ENCODE data around the gene MSH3.

DNA sequence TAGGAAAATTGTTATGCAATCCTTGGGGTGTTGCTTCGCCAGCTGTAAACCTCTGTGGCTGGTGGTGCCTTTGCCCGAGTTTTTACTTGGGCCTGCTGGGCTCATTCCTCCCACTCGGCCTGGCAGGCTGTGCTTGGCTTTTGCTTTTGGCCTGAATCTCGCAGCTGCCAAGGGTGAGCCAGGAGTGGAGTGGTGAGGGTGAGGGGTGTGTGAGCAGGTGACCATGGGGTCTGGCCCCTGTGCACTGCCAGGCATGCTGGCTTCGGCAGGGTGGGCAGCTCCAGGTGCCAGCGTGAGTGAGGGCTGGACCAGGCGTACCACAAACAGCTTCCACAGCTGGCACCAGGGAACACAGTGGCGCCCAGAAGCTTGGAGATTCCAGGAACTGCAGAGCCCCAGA, 12.9 kb downstream of the MSH3 start:
- TF ChIP-seq BACH2 (CRISPR knock-in tag; IDR thresholded peaks at IDR 0.05; ENCODE audit: borderline replicate concordance) (no peak), TSHZ2 (CRISPR knock-in tag; IDR thresholded peaks at IDR 0.05) (no peak), ZNF565 (CRISPR knock-in tag; conservative IDR thresholded peaks at IDR 0.05; ENCODE audit: low read depth) (no peak), OSR1 (CRISPR knock-in tag; IDR thresholded peaks at IDR 0.05) (no peak), ZFP3 (CRISPR knock-in tag; IDR thresholded peaks at IDR 0.05) (no peak)
- TF ChIP-seq, protein P1, sequence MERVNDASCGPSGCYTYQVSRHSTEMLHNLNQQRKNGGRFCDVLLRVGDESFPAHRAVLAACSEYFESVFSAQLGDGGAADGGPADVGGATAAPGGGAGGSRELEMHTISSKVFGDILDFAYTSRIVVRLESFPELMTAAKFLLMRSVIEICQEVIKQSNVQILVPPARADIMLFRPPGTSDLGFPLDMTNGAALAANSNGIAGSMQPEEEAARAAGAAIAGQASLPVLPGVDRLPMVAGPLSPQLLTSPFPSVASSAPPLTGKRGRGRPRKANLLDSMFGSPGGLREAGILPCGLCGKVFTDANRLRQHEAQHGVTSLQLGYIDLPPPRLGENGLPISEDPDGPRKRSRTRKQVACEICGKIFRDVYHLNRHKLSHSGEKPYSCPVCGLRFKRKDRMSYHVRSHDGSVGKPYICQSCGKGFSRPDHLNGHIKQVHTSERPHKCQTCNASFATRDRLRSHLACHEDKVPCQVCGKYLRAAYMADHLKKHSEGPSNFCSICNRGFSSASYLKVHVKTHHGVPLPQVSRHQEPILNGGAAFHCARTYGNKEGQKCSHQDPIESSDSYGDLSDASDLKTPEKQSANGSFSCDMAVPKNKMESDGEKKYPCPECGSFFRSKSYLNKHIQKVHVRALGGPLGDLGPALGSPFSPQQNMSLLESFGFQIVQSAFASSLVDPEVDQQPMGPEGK (CRISPR knock-in tag; IDR thresholded peaks at IDR 0.05; ENCODE audit: borderline replicate concordance) = no peak

Measured in SK-N-SH treated with all-trans-retinoic acid at 6 μM for 48 hours (cell line).